Astrocyte of the cerebellum (primary cell): ENCODE results near the gene KCNIP3.
"Not testable (repeated sequence)": the region's sequence is repeated elsewhere in the genome, so short reads cannot be mapped to it uniquely, and the experiment has no call there.

Experiments used
- DNase-seq: peaks from one replicate; pipeline ENCODE4 v3.0.0-alpha.2; 2011; ENCODE audit warnings: low read depth
- H3K4me3 ChIP-seq: 2 replicates; pipeline ENCODE4 v1.5.1; 2011; ENCODE audit warnings: mild to moderate bottlenecking, low read depth, low read length, moderate library complexity
- in situ Hi-C: cut with HindIII; loops from 2 replicates; pipeline ENCODE4 v1.10.0; 2017; ENCODE audit warnings: low sequenced_read_pairs
- TF ChIP-seq, protein P1 (sequence below): IDR thresholded peaks from 2 replicates; pipeline ENCODE4 v1.5.1; 2012; ENCODE audit warnings: low read length, low read depth, moderate library complexity, mild to moderate bottlenecking; ENCODE audit errors: missing control alignments

KCNIP3 gene

DNA sequence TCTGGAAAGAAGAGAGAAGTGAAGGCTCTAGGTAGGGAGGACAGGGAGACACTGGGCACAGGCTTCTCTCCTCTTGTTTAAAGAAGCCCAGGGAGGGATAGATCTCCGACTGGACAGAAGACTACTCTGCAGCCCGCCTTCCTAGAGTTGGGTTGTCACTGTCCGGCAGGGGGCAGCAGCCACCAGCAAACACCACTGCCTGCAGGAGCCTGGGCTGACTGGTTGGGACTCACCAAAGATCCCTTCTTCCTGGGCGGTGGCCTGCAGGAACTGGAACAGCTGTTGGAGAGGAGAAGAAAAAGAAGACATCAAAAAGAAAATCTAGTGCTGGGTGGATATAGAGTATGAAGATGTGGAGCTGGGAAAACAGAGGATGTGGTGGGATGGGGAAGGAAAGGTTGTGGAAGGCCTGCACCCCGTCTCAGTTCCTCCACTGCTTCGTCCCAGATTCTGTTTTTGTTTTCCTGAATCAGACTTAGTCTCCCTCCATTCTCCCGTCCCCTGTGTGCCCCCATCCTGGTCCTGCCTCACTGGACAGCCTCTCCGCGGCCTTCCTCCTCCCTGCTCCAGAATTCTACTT, 117.0 kb downstream of the KCNIP3 start:
- H3K4me3 ChIP-seq, in situ Hi-C loops: not testable (repeated sequence)
- TF ChIP-seq, protein P1, sequence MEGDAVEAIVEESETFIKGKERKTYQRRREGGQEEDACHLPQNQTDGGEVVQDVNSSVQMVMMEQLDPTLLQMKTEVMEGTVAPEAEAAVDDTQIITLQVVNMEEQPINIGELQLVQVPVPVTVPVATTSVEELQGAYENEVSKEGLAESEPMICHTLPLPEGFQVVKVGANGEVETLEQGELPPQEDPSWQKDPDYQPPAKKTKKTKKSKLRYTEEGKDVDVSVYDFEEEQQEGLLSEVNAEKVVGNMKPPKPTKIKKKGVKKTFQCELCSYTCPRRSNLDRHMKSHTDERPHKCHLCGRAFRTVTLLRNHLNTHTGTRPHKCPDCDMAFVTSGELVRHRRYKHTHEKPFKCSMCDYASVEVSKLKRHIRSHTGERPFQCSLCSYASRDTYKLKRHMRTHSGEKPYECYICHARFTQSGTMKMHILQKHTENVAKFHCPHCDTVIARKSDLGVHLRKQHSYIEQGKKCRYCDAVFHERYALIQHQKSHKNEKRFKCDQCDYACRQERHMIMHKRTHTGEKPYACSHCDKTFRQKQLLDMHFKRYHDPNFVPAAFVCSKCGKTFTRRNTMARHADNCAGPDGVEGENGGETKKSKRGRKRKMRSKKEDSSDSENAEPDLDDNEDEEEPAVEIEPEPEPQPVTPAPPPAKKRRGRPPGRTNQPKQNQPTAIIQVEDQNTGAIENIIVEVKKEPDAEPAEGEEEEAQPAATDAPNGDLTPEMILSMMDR = peak; percentile 81
- DNase-seq = peak; percentile 60

DNA sequence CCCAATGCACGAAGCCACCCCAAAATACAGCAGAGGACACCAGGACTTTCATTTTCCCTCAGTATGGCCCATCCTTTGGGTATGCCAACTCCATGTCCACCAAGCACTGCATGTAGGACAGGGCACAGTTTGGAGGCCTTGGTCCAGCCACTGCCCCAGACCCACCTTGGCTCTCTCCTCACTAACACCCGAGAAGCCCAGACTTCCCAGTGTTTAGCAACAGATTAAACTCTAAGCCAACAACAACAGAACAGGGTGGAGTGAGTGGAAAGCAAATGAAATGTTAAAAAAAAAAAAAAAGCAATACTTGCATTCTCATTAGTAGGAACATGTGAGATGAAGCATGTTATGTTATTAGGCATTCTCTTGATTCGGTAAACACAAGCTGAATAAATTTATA, 118.0 kb downstream of the KCNIP3 start:
- H3K4me3 ChIP-seq, in situ Hi-C loops: not testable (repeated sequence)

GRCh38 chr2:95415561-95415960, 118.4 kb downstream of the KCNIP3 start:
- DNase-seq = not testable (repeated sequence)

More for the DNA sequence above, 118.0 kb downstream of the KCNIP3 start:
- not testable (repeated sequence) for DNase-seq

GRCh38 chr2:95427196-95427867, 130.2 kb downstream of the KCNIP3 start:
- in situ Hi-C loops, DNase-seq, H3K4me3 ChIP-seq: not testable (repeated sequence)

More at GRCh38 chr2:95415561-95415960, 118.4 kb downstream of the KCNIP3 start:
- H3K4me3 ChIP-seq, in situ Hi-C loops: not testable (repeated sequence)

DNA sequence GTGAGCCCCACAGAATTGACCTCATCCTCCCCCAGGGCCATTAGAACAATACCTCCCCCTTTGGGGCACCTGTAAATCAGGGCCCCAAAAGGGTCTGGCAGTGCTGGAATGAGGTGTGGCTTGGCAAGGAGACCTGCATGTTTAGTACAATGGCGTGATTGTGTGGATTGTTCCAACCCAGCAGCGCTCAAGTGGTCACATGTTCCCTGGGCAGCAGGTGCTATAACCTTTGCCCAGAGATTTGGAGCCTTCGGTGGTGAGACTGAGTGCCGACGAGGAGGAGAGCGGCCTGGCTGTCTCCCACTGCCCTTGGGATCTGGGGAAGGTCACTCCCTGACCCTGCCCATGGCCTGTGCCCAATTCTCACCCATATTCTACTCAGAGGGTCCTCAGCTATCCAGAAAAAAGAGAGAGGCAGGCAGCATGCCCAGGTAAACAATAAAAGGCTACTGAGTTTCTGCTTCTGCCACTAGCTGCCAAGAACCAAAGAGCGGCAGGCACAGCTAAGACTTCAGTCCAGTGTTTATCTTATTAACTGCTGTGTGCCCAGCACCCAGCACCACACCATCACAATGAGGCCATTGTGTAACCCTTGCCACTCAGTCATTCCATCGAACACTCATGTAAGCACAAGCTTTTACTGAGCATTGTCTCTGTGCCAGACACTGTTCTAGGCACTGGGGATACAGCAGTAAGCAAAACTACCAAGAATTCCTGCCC, 132.8 kb downstream of the KCNIP3 start:
- H3K4me3 ChIP-seq, in situ Hi-C loops, DNase-seq: not testable (repeated sequence)

DNA sequence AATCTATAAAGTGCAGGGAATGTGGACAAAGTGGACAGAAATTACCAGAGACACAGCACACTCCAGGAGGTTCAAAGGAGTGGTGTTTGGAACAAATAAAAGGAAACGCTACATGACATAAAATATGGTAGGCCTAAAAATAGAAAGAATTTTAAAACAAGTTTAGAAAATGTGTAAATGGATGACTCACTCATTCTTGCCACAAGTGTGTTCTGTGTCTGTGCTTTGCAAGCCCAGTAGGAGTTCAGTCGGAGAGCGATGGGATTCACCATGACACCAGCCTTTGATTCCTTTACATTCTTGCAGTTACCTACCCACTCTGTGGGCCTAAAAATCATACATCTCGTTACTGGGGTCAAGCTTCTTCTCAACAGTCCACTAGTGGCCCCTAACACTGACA, 136.2 kb downstream of the KCNIP3 start:
- DNase-seq, in situ Hi-C loops, H3K4me3 ChIP-seq: not testable (repeated sequence)

- in situ Hi-C loops, H3K4me3 ChIP-seq, DNase-seq: not testable (repeated sequence)
These were observed 136.8 kb downstream of the KCNIP3 start for GRCh38 chr2:95433973-95434372.

DNA sequence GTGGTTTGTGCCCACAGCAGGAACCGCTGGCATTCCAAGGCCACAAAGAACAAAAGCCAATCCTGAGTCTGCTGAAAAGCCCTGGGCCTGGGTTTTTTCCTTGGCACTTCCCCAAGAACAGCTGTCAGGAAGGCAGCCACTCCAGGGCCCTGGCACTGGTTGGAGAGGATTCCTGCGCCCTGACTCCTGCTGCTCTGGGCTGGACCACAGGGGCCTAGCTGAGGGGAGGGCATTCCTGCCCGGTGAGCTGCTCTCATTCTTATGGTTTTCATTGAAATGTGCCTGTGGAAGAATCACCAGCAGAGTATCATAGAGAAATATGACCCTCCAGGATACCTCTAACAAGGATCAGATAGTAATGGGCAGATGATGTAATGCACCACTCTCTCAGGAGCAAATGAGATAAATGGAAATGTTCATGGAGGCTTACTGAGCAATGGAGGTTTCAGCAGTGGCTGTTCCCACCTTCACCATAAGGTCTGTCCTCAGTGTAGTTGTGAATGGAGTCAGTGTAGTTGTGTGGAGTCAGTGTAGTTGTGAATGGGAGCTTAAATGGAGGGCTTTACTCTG, 137.4 kb downstream of the KCNIP3 start:
- in situ Hi-C loops, H3K4me3 ChIP-seq: not testable (repeated sequence)
- DNase-seq = peak; percentile 62

DNA sequence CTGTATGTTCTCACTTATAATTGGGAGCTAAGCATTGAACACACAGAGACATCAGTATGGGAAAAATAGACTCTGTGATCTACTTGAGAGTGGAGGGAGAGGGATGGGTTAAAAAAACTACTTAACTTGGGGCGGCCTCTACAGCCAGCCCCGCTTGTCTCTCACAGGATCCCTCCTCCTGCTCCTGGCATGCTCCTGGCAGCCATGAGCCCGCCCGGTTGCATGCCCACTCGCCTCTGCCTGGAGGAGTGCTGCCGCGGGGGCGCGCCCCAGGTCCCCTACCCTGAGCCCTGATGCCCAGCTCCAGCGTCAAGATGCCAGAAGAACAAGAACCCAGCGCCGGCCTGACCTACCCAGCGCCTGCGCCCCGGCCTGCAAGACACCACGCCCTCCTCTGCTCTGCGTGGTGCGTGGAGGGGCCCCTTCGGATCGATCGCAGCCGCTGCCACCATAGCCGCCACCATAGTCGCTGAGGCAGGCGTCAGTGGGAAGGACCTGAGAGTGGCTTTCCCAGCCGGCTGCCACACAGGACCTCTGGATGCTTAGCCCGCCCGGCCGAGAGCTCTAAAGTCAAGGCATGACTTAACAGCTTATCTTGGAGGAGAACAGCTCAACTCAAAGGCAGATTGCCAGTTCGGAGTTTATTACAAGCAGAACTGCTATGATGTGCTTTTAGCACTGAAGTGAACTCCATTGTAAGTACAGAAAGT, 138.2 kb downstream of the KCNIP3 start:
- DNase-seq, in situ Hi-C loops, H3K4me3 ChIP-seq: not testable (repeated sequence)
